GM12875 (cell line): ENCODE results near the gene FAM185A.

Experiments used
- H3K4me3 ChIP-seq: one replicate; pipeline ENCODE4 v1.5.1; 2011; ENCODE audit warnings: low read depth, low read length, control low read depth
- TF ChIP-seq, protein P1 (sequence below): IDR thresholded peaks from 2 replicates; pipeline ENCODE4 v1.5.1; 2011; ENCODE audit warnings: low read depth, mild to moderate bottlenecking, control low read depth, inconsistent platforms, low read length, moderate library complexity, borderline replicate concordance; ENCODE audit not compliant: insufficient read depth

FAM185A gene

GRCh38 chr7:102828286-102828685 is 79.5 kb downstream of the FAM185A start:
- TF ChIP-seq, protein P1, sequence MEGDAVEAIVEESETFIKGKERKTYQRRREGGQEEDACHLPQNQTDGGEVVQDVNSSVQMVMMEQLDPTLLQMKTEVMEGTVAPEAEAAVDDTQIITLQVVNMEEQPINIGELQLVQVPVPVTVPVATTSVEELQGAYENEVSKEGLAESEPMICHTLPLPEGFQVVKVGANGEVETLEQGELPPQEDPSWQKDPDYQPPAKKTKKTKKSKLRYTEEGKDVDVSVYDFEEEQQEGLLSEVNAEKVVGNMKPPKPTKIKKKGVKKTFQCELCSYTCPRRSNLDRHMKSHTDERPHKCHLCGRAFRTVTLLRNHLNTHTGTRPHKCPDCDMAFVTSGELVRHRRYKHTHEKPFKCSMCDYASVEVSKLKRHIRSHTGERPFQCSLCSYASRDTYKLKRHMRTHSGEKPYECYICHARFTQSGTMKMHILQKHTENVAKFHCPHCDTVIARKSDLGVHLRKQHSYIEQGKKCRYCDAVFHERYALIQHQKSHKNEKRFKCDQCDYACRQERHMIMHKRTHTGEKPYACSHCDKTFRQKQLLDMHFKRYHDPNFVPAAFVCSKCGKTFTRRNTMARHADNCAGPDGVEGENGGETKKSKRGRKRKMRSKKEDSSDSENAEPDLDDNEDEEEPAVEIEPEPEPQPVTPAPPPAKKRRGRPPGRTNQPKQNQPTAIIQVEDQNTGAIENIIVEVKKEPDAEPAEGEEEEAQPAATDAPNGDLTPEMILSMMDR: no peak
- no peak overlapping the region for H3K4me3 ChIP-seq

DNA sequence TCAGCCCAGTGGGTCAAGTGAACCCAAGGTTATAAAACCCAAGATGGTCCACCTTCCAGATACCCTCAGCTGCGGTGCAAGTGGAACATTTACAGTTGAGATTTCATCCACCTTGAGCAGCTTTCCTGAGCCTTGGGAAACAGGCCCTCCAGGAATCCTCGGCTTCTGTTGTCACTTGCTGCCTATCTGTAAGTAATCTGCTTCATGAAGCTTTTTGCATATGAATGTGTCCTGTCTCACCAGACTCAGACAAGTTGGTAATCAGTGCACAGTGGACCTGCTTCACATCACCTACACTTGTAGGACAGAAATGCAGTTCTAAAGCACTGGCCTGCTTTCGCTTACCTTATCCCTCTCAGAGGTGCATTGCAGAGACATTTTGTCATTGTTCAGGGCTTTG is 80.3 kb downstream of the FAM185A start:
- TF ChIP-seq, protein P1: no peak
- no peak overlapping the region for H3K4me3 ChIP-seq

DNA sequence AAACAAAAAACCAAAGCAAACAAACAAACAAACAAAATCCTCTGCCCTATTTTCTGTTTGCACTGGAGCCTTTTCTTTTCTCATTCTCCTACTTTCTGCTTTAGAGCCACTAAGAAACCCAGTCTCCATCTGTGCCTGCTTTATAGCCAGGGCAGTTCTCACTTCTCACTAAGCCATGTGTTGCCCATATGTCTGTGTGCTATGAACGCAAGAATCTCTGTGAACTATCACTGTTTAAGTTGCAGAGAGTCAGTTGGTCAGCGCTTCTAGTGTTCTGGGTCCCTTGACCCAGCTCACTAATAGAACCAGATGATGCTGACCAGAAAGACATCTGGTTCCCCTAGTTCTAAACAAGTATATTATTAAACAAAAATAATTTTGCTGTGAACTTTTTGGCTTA is 81.4 kb downstream of the FAM185A start:
- TF ChIP-seq, protein P1: no peak

DNA sequence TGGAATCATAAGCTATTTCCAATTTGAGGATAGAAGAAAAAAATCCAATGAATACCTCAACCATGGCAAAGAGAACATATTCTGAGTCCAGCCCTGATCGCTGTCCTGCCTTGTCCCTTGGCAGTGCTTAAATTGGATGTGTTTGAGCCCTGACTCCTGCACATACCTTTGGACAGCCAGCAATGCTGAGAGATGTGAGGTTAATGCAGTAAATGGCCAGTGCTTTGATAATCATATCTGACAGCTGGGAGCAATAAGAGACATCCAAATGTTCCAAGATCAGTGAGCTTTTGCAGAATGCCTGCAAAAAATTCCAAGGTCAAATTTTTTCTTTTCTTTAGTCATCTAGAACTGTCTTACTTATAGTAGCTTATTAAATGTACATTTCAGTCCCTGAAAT is 83.9 kb downstream of the FAM185A start:
- H3K4me3 ChIP-seq: no peak overlapping the region
- TF ChIP-seq, protein P1: no peak

More for the DNA sequence above, 81.4 kb downstream of the FAM185A start:
- no peak overlapping the region for H3K4me3 ChIP-seq

- TF ChIP-seq, protein P1: no peak
- H3K4me3 ChIP-seq: no peak overlapping the region
Measured at GRCh38 chr7:102833343-102833742, 84.5 kb downstream of the FAM185A start.

DNA sequence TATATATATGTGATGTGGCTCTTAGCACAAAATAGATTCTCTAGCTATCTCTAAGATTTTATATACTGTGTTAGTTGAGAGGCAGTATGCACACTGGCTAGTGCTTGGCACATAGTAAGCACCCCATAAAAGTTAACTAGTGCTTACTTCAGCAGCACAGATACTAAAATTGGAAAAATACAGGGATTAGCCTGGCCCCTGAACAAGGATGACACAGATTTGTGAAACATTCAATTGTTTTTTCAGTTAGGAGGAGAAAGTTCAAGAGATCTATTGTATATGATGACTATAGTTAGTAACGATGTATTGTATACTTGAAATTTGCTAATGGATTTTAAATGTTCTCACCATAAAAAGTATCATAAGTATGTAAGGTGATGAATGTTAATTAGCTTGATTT is 85.7 kb downstream of the FAM185A start:
- TF ChIP-seq, protein P1: no peak
- no peak overlapping the region for H3K4me3 ChIP-seq

DNA sequence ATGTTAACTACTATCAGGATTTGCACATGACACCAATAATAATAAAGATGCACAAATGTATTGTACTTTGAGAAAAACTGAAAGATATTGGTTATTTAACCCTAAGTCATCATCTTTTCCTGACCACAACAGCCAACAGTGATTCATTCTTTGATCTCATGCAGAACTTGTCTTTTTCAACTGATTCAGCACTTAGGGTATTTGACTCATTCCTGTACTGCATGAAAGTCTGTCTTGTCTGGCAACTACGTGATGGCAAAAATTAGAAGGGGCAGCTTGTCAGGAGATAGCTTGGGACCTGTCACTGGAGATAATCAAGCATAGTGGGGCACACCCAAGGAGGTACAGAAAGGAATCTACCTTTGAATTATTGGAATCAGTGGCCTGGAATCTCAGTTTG is 86.2 kb downstream of the FAM185A start:
- no peak overlapping the region for H3K4me3 ChIP-seq
- TF ChIP-seq, protein P1: no peak
